GM12878 (cell line): Measurements from ENCODE around the gene PLAC9.

ENCODE experiments used
- CHD4 ChIP-seq: fragments of 200-600 bp; sonication (generic); IDR thresholded peaks from 2 replicates; pipeline ENCODE4 v1.6.1; 2016; ENCODE audit warnings: mild to moderate bottlenecking
- EZH2 ChIP-seq: IDR thresholded peaks from 2 replicates; pipeline ENCODE4 v1.6.1; 2012; ENCODE audit warnings: low read depth, mild to moderate bottlenecking, control low read depth, inconsistent platforms, low read length, borderline replicate concordance; ENCODE audit not compliant: control insufficient read depth
- JUND ChIP-seq: IDR thresholded peaks from 2 replicates; pipeline ENCODE4 v1.6.1; 2012; ENCODE audit warnings: low read depth, mild to moderate bottlenecking, low read length, improper control_type of control experiment, moderate library complexity
- MTA3 ChIP-seq: IDR thresholded peaks from 2 replicates; pipeline ENCODE4 v1.6.1; 2012; ENCODE audit warnings: low read length, inconsistent platforms, borderline replicate concordance
- YY1 ChIP-seq: IDR thresholded peaks from 2 replicates; pipeline ENCODE4 v1.6.1; 2011; ENCODE audit warnings: low read depth, mild to moderate bottlenecking, low read length

- TF ChIP-seq MTA3 (no peak), CHD4 (no peak), YY1 (no peak), EZH2 (no peak), JUND (no peak)
Measured at GRCh38 chr10:80155696-80156215, 23.2 kb downstream of the PLAC9 start.
